ENCODE data around the gene CACNA1B. TPM values are rescaled to one million over a fixed set of nuclear protein-coding genes. Genes with fewer than 3 reads are reported as not detected.
A peak's percentile ranks its signal among the peaks of the same experiment; 100 is the strongest.

CACNA1B gene
- total RNA-seq, 1 experiment from 2014 or later = 7.8 TPM

DNA sequence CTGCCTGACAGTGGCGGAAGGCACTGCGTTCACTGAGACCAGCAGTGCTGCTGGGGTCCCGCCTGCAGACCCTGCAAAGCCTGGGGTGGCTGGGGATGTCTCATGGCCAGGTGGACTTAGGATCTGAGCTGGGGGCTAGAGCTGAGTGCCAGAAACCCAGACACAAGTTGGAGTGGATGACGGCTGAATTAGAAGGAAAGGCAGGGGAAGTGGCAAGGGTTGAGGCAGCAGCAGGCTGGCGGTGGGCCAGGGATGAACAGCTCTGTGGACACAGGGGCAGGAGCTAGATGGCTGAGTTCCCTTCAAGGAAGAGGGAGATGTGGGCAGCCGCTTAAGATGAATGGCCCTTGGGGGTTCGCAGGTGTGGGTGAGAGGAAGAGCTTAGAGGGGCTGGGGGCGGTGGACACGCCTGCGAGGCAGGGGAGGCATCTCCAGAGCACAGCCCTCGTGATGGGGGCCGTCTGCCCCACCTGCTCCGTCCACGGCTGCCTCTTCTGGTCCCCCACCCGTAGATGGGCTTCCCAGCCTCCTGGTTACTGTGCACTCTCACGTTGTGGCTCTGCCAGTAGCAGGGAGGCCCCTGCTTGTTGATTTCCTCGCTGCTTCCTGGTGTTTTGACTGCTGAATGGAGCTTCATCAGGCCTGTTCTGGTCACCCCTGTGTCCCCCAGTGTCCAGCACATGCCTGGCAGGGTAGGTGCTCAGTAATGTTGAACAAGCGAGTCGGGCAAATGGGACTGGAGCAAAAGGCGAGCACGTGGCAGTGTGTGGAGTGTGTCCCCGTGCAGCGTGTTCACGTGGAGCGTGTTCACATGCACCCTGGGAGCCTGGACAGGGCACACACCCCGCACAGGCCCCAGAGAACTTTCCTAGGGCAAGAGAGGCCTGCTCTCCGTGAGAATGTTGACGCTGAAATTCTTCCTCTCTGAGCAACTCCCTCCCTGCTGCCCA, 168.2 kb downstream of the CACNA1B start:
- Histone ChIP-seq H3T11ph (ENCODE audit: low read length) (no peak overlapping the region), H3K27ac (ENCODE audit: insufficient read length, low read depth, low read length) (no peak overlapping the region), H3K9me3 (ENCODE audit: control insufficient read depth, low read depth, low read length) (no peaks in the 10 kb centered on the region), H3K27me3 (ENCODE audit: insufficient read depth, low read length) (no peaks in the 10 kb centered on the region), H3K18ac (ENCODE audit: insufficient read length, low read depth, low read length) (no peak overlapping the region), H3K56ac (ENCODE audit: insufficient read length, low read depth, low read length) (no peak overlapping the region), H3K4me1 (ENCODE audit: insufficient read depth, low read length) (no peaks in the 10 kb centered on the region), H3K79me1 (ENCODE audit: insufficient read depth, low read depth, low read length, poor library complexity, severe bottlenecking) (no peaks in the 10 kb centered on the region), H3K23ac (ENCODE audit: insufficient read length, low read depth, low read length) (no peak overlapping the region), H2AFZ (ENCODE audit: low read length) (no peak overlapping the region), H4K91ac (ENCODE audit: insufficient read length, low read depth, low read length) (no peak overlapping the region), H3K79me2 (ENCODE audit: insufficient read depth, low read length) (no peaks in the 10 kb centered on the region), H4K8ac (replicated peaks; ENCODE audit: insufficient read length, low read depth, low read length) (no peak overlapping the region), H3K4me2 (ENCODE audit: insufficient read depth, insufficient read length, low read length) (no peak overlapping the region), H2BK120ac (ENCODE audit: low read depth, low read length, poor library complexity, severe bottlenecking) (no peak overlapping the region), H2BK5ac (ENCODE audit: insufficient read length, low read length) (no peak overlapping the region), H3K14ac (ENCODE audit: insufficient read depth, low read length) (no peak overlapping the region), H3K4ac (ENCODE audit: low read depth, low read length) (no peak overlapping the region), H3K23me2 (ENCODE audit: insufficient read length, low read depth, low read length, poor library complexity, severe bottlenecking) (no peaks in the 10 kb centered on the region), H4K20me1 (ENCODE audit: control insufficient read depth, insufficient read depth, insufficient read length) (no peaks in the 10 kb centered on the region), H2BK12ac (ENCODE audit: insufficient read length, low read depth, low read length) (no peak overlapping the region), H3K9ac (ENCODE audit: extremely low read depth, insufficient read length, low read length) (no peak overlapping the region), H2BK15ac (ENCODE audit: low read depth, low read length) (no peak overlapping the region), H2BK20ac (ENCODE audit: low read depth, low read length, poor library complexity, severe bottlenecking) (no peak overlapping the region), H2AK5ac (ENCODE audit: insufficient read length, low read length) (no peak overlapping the region), H4K5ac (ENCODE audit: insufficient read length, low read depth, low read length) (no peak overlapping the region)
- H3K27ac Mint-ChIP-seq = peak overlapping the region in 1 of 3 experiments; percentile 68; a peak in 3 of 7 replicates
- no peak for DNase-seq
- no peak overlapping the region; a peak in 1 of 5 replicates for H3K4me3 Mint-ChIP-seq
- no CpG with 5 or more reads among the region's 28 CpGs for WGBS (ENCODE audit: extremely low coverage, insufficient read length, low lambda C conversion rate)
- H3K36me3 Mint-ChIP-seq (ENCODE audit: insufficient read depth in 1 of 3, low read depth in 3 of 3) = peaks cover 5 to 21% (median 19%) of the 10 kb centered on the region in 3 experiments; a peak in 6 of 7 replicates
- TF ChIP-seq, protein P1, sequence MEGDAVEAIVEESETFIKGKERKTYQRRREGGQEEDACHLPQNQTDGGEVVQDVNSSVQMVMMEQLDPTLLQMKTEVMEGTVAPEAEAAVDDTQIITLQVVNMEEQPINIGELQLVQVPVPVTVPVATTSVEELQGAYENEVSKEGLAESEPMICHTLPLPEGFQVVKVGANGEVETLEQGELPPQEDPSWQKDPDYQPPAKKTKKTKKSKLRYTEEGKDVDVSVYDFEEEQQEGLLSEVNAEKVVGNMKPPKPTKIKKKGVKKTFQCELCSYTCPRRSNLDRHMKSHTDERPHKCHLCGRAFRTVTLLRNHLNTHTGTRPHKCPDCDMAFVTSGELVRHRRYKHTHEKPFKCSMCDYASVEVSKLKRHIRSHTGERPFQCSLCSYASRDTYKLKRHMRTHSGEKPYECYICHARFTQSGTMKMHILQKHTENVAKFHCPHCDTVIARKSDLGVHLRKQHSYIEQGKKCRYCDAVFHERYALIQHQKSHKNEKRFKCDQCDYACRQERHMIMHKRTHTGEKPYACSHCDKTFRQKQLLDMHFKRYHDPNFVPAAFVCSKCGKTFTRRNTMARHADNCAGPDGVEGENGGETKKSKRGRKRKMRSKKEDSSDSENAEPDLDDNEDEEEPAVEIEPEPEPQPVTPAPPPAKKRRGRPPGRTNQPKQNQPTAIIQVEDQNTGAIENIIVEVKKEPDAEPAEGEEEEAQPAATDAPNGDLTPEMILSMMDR (conservative IDR thresholded peaks at IDR 0.05) = no peak
- H3K27me3 Mint-ChIP-seq (ENCODE audit: low read depth) = no peaks in the 10 kb centered on the region; the same call in 1 of the 2 replicates
- no peaks in the 10 kb centered on the region; a peak in 1 of 5 replicates for H3K9me3 Mint-ChIP-seq
- H3K4me1 Mint-ChIP-seq = peaks cover 2 to 20% of the 10 kb centered on the region in 2 experiments
